GM03348 (cell line): ENCODE results near the gene SEPTIN2.
"Not testable (repeated sequence)": the region's sequence is repeated elsewhere in the genome, so short reads cannot be mapped to it uniquely, and the experiment has no call there.

Source experiments
- DNase-seq: peaks from one replicate; pipeline ENCODE4 v3.0.0; 2012; ENCODE audit warnings: low spot score

The SEPTIN2 gene

DNA sequence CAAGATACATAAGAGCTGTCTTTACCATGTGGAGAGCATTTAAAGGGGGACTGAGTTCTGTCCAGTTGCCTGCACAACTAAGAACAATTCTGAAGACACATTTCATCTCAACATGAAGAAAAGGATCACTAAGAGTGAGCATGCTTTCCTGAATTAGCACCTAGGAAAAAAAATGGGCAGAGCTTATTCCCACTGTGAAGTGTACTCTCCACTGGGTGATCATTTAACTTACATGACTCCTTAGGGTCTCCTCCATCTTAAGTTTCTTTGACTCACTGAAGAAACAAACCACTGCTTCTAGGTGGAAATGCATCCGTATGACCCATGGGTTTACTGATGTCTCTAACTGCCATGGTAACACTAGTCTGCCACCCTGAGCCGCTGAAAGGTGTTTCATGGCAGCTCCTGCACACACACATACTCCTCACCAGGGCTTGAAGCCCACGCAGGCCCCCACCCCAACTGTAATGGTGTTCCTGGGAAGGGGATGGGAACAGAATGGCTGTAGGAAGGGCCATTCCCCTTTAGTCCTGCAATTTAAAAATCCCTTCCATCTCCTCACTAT is 27.3 kb upstream of the SEPTIN2 start:
- DNase-seq: no peak

GRCh38 chr2:241289053-241289452 is 26.7 kb upstream of the SEPTIN2 start:
- no peak for DNase-seq

DNA sequence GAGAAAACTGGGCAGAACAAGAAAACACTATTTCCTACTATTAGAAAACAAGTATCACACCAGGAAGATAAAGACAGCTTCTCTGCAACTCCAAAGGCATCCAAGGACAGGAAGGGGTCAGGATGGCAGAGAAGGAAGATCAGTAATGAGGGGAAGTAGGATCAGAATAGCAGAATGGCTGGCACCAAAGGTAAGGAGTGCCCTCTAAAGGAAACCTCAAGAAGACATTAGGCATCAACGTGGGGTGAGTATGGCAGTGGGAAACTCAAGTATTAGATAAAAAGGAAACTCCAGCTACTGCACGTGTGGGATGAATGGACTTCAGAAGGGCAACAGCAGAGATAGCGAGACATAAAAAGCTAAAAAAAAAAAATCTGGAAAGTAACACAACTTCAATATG is 26.1 kb upstream of the SEPTIN2 start:
- no peak for DNase-seq

DNA sequence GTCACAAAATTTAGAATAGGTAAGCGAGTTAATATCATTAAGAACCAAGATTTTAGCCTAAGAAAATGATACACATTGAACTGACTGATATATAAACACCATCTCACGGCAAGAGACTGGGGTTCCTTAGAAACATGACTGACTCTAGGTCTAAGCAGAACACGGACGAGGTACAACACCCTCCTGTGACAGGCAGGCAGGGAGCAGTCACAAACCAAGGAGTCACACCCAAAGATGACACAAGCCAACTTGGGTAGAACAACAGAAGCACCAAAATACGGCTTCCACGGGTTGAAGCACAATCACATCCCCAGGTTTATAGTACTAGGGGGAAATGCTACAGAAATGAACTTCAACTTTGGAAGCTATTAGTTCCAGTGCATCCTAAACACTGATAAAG is 24.6 kb upstream of the SEPTIN2 start:
- DNase-seq: no peak

DNA sequence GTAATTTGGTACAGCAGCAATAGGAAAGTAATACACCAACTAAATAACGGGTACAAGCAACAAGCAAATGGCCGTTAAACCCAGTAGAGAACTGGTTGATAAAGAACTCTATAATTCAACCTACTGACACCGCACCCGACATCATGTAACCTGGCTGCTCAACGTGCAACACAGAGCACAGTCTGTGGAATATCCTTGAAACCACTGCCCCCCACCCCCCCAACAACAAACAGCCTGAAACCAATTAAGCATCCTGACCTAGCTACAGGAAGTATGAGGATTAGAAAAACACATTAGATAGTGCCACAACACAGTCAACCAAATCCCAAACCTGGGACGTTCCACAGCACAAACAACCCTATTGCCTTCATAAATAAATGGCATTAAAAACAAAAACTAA is 23.7 kb upstream of the SEPTIN2 start:
- no peak for DNase-seq

DNA sequence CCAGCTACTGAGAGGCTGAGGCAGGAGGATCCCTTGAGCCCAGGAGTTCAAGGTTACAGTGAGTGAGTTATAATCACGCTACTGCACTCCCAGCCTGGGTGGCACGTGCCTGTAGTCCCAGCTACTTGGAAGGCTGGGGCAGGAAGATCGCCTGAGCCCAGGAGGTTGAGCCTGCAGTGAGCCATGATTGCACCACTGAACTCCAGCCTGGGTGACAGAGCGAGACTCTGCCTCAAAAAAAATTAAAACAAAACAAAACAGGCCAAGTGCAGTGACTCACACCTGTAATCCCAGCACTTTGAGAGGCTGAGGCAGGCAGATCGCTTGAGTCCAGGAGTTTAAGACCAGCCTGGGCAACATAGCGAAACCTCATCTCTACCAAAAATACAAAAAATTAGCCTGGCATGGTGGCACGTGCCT is 22.3 kb upstream of the SEPTIN2 start:
- DNase-seq: not testable (repeated sequence)

DNA sequence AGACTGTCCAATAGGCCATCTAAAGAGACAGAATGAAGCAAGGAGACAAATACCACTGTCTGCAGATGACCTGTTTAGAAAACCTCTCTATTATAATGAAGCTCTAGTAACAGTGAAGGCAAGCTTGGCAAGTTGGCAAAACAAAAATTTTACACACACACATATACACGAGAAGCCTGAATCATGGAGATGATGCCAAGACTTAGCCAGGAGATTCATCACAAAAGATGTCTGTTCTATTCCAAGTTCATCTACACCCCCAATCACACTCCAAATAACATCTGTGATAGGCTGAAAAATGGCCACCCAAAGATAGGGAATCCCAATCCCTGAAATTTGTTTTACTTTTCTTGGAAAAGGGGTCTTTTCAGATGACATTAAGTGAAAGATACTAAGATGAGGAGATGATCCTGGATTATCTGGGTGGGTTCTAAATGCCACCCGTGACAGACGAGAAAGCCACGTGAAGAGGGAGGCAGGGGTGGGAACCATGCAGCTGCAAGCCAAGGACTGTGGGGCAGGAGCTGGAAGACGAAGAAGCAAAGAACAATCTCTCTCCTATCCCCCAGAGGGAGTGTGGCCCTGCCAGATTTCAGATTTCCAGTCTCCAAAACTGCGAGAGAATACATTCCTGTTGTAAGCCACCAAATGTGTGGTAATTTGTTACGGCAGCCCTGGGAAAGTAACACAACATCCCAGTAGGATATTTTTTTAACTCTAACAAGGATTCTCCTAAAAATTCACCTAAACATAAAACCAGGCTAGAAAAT is 20.2 kb upstream of the SEPTIN2 start:
- DNase-seq: peak; percentile 29

DNA sequence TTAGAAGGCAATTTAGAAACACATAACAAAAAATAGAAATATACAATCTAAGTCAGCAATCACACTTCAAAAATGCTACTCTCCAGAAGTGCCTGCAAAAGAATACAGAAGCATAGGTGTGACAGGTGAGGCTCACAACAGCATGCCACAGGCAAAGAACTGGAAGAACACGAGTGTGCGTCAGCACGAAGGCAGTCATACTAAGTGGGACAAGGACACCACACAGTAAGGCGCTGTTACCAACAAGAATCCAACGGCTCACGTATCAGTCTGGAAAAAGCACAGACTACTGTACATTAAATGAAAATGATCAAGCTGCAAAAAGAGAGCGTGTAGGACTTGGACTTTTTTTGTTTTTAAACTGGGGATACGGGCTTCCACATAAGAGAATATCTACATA is 19.0 kb upstream of the SEPTIN2 start:
- DNase-seq: no peak

GRCh38 chr2:241298673-241299072 is 17.1 kb upstream of the SEPTIN2 start:
- no peak for DNase-seq

DNA sequence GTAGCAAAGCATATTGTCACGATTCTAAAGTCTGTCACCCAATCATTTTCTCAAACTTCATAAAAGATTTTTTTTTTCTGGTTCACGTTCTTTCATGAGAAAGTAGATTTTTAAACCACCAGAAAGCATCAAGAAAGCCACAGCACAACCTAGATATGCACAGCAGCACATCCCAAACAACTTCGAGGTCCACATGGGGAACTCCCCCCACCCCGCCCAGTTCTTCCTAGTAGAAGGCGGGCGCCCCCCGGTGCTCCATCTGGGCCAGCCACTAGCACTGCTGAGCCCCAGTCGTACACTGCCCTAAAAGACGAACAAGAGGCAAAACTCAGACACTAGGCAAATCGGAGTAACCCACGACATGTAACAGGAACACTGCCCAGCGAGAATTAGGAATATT is 15.7 kb upstream of the SEPTIN2 start:
- no peak for DNase-seq

- DNase-seq: no peak
Measured at GRCh38 chr2:241302083-241302482, 13.6 kb upstream of the SEPTIN2 start.

GRCh38 chr2:241302759-241303651 is 12.7 kb upstream of the SEPTIN2 start:
- DNase-seq: no peak

GRCh38 chr2:241304039-241304670 is 11.6 kb upstream of the SEPTIN2 start:
- DNase-seq: no peak

DNA sequence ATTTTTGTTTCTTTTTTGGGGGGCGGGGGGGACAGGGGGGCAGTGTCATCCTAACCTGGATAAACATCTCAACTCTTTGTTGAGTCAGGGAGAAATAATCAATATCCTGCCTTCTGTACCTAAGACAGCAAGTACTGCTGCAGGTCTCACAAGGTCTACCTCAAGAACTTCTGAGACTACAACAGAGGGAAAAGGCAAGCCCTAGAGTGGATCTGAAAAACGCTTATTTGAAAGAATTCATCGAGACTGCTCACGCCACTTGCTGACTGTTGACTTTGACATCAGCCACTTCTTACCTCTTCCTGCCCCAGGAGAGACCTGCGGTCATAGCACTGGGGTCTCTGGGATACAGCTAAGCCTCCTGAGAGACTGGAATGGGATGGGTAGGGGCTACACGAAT is 8.7 kb upstream of the SEPTIN2 start:
- no peak for DNase-seq

- DNase-seq: no peak
Measured at GRCh38 chr2:241308267-241308666, 7.5 kb upstream of the SEPTIN2 start.

DNA sequence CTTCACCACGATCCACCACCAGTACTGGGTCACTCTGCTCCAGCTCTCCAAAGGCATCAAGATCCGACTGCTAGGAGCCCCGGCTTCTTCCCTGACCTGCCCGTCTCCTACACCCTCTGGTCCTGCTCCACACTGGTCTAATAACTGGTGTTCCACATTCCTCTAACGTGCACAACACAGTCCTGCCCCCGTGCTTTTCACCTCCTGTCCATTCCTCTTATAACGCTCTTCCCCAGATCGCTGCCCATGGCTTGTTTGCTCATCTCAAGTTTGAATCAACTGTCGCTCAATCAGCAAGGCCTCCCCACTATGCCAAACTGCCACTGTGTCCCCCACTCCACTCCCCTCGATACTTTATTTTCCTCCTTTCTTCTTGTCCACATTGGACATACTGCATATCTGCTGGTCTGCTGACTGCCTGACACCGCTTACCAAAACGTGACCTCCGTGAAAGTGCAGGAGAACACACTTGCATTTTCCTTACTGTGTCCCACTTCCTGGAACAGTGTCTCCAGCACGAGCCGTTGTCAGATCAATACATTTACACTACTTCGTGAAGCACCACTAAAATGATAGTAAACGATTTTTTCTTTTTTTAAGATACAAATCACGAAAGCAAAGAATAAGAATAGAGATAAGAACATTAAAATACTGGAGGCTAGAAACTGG is 6.8 kb upstream of the SEPTIN2 start:
- no peak for DNase-seq

GRCh38 chr2:241309684-241310117 is 6.0 kb upstream of the SEPTIN2 start:
- peak; percentile 42 for DNase-seq

DNA sequence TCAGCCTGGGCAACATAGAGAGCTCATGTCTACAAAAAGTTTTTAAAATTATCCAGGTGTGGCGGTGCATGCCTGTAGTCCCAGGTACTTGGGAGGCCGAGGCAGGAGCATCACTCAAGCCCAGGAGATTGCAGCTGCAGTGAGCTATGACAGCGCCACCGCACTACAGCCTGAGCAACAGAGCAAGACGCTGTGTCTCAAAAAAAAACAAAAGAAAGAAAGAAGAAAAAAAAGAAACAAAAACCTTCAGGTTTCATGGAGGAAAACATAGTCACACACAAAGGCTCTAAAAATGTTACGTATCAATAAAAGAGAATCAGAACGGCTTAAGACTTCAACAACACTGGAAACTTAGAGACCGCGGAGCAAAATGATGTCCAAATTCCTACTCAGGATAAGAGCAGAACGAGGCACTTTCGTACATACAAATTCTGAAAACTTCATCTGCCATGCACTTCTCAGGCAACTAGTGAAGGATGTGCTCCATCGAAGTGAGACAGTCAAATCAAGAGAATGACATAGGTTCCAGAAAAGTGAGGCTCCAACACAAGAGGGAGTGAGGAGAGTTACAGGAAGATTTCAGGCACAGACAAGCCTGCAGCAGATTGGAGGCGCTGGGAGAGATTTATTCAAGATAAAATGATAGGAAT is 4.7 kb upstream of the SEPTIN2 start:
- no peak for DNase-seq

DNA sequence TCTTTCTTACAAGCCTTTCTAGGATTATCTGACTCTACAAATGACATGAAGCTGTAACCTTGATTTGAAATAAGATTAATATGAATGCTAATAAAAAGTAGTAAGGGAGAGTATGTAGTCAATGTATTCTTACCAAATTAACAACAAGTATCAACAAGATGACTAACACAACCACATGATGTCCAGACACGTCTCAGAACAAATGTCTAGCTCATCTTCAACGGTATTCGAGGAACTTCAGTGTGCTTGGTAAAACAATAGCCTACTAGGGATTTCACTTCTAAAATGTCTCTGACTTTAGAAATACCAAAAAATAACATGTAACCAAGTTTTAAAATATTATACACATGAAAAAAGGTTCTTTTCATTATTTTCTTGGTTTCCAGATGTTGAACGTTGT is 3.6 kb upstream of the SEPTIN2 start:
- DNase-seq: peak; percentile 48

DNA sequence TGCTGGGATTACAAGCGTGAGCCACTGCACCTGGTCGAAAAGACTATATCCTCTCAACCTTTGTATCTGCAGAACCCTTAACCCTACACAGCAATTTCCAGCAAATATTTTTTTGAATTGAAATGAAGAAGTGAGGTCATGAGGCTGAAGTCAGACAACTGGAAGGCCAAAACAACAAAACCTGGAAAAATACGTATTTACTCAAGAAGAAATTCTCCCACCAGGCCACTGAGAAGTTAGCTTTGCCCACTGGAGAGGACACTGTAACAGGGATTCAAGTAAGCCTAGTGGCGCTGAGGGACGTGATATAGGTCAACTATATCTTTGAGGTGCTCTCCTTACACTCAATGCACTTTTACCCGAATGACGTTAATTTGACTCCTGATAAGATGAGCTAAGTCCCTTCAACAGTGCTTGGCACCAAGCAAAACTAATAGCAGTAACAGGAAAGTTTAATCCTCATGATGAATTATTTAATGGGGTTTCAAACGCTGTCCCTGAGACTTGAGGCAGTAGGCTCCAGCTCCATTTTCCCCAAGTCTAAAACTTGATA is 2.1 kb upstream of the SEPTIN2 start:
- no peak for DNase-seq
